Islet precursor cell (in vitro differentiated cells): Measurements from ENCODE around the gene DOC2B.
"Not testable (repeated sequence)": the region's sequence is repeated elsewhere in the genome, so short reads cannot be mapped to it uniquely, and the experiment has no call there.

ENCODE experiments used
- DNase-seq: peaks from one replicate; pipeline ENCODE4 v3.0.0-alpha.2; 2018

The DOC2B gene

GRCh38 chr17:210402-210801 is 29.0 kb upstream of the DOC2B start:
- DNase-seq, result no peak

- no peak for DNase-seq
These were observed 27.0 kb upstream of the DOC2B start for GRCh38 chr17:208429-208828.

- no peak for DNase-seq
These were observed 26.3 kb upstream of the DOC2B start for GRCh38 chr17:207775-208174.

GRCh38 chr17:206941-207560 is 25.6 kb upstream of the DOC2B start:
- DNase-seq, result no peak

GRCh38 chr17:206484-206883 is 25.0 kb upstream of the DOC2B start:
- not testable (repeated sequence) for DNase-seq

GRCh38 chr17:205817-206216 is 24.4 kb upstream of the DOC2B start:
- DNase-seq, result no peak

GRCh38 chr17:205148-205669 is 23.8 kb upstream of the DOC2B start:
- DNase-seq, result no peak

GRCh38 chr17:204427-205147 is 23.1 kb upstream of the DOC2B start:
- no peak for DNase-seq

GRCh38 chr17:202501-202951 is 21.1 kb upstream of the DOC2B start:
- no peak for DNase-seq

- not testable (repeated sequence) for DNase-seq
These were observed 20.3 kb upstream of the DOC2B start for GRCh38 chr17:201736-202135.

GRCh38 chr17:201257-201656 is 19.8 kb upstream of the DOC2B start:
- DNase-seq, result not testable (repeated sequence)

- no peak for DNase-seq
These were observed 19.1 kb upstream of the DOC2B start for GRCh38 chr17:200586-200985.

GRCh38 chr17:199806-200545 is 18.5 kb upstream of the DOC2B start:
- DNase-seq, result no peak

- DNase-seq, result no peak
These were observed 17.7 kb upstream of the DOC2B start for GRCh38 chr17:199191-199604.

GRCh38 chr17:198225-198624 is 16.8 kb upstream of the DOC2B start:
- not testable (repeated sequence) for DNase-seq

- no peak for DNase-seq
These were observed 15.9 kb upstream of the DOC2B start for GRCh38 chr17:197352-197751.

- DNase-seq, result no peak
These were observed 13.6 kb upstream of the DOC2B start for GRCh38 chr17:194828-195602.

GRCh38 chr17:193841-194806 is 12.7 kb upstream of the DOC2B start:
- DNase-seq, result no peak

- no peak for DNase-seq
These were observed 12.0 kb upstream of the DOC2B start for GRCh38 chr17:193426-193810.

- no peak for DNase-seq
These were observed 11.4 kb upstream of the DOC2B start for GRCh38 chr17:192666-193425.

GRCh38 chr17:189444-189843 is 8.0 kb upstream of the DOC2B start:
- DNase-seq, result no peak
